ENCODE results near the gene LRRC75A.
A peak's percentile ranks its signal among the peaks of the same experiment; 100 is the strongest.
"Not testable (repeated sequence)": the region's sequence is repeated elsewhere in the genome, so short reads cannot be mapped to it uniquely, and the experiment has no call there.

Gene LRRC75A

DNA sequence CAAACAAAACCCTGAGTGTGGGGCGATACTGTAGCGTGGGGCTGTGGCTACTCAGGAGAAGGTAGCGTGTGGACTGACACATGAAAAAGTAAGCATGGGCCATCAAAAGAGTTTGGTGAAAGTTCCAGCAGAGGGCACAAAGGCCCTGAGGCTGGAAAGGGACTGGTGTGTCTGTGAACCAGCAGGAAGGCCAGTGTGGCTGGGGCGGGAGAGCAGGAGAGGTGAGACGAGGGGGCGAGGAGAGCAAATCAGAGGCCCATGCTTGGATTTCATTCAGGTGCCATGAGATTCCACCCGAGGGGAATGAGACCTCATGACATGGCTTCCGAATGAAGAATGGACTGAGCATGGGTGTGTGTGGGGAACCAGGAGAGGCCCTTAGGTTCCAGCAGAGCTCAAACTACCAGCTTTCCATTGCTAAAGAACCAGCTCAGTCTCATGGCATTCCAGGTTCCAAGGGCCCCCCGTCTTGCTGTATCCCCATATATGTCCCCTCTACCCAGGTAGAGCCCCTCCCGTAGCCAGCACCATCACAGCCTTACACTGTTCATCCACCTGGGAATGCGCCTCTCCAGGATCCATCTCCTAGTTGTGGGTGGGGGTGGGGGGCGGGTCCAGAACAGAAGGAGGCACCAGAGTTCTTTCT, 45.5 kb downstream of the LRRC75A start:
- DNase-seq (ENCODE audit: low read depth) = no peak
- TF ChIP-seq, protein P1, sequence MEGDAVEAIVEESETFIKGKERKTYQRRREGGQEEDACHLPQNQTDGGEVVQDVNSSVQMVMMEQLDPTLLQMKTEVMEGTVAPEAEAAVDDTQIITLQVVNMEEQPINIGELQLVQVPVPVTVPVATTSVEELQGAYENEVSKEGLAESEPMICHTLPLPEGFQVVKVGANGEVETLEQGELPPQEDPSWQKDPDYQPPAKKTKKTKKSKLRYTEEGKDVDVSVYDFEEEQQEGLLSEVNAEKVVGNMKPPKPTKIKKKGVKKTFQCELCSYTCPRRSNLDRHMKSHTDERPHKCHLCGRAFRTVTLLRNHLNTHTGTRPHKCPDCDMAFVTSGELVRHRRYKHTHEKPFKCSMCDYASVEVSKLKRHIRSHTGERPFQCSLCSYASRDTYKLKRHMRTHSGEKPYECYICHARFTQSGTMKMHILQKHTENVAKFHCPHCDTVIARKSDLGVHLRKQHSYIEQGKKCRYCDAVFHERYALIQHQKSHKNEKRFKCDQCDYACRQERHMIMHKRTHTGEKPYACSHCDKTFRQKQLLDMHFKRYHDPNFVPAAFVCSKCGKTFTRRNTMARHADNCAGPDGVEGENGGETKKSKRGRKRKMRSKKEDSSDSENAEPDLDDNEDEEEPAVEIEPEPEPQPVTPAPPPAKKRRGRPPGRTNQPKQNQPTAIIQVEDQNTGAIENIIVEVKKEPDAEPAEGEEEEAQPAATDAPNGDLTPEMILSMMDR (IDR thresholded peaks at IDR 0.05; ENCODE audit: insufficient read depth, low read depth, low read length, missing control alignments) = no peak
- no peak overlapping the region for H3K4me3 ChIP-seq (ENCODE audit: low read depth, low read length)

DNA sequence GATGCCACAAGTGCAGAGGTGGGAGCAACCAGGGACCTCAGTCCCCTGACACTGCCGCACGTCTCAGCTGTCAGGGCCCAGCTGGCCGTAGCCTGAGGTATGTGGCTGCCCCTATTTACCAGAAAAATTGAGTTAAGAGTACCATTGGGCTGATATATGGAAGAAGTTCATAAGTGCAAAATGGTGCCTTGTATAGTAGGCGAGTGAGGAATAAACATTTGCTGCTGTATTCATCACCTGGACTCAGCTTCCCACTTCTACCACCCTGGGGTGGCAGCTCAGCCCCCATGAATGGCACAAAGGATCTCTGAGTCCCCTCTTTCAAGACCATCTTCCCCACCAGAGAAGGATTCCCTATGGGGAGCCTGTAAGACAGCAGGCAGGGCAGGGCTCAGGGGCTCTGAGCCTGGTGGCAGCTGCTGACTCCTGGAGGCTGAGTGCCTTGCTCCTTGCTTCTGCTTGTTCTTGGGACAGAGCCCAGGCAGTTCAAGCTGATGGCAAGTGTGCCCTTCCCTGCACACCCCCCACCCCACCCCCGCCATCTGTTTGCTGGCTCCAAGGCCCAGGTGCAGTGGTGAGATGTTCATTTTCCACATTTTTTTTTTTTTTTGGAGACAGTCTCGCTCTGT, 47.6 kb downstream of the LRRC75A start:
- TF ChIP-seq, protein P1 (IDR thresholded peaks at IDR 0.05; ENCODE audit: insufficient read depth, low read depth, low read length, missing control alignments) = no peak
- peak; percentile 61 for DNase-seq (ENCODE audit: low read depth)

DNA sequence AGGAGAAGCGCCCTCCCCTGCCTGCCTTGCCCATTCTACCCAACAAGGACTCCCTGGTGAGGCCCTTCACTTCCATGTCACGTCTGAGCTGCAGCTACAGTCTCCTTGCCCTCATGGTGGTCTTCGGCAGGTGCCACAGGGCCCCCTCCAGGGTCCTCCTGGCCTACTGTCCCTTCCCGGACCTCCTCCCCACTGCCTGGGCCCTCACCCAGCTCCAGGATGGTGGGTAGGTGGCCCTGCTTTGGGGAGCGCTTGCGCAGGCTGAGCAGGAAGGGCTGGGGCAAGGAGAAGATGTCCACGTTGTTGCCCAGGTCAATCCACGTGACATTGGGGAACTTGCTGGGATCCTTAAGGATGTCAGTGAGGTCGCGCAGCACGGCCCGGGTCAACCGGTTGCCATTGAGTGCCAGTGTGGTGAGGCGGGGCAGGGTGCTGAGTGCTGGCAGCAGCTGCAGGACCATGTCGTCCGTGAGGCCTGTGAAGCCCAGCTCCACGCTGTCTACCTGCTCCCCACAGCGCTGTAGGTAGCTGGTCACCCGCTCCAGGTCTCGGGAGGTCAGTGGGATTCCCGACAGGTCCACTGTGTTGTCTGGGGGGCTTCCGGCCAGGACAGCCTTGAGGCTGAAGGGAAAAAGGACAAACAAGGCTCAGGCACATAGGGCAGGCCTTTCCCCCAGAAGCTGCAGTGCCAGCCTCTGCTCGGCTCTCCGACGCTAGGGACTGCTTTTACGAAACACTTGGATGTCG, 48.3 kb downstream of the LRRC75A start:
- peak; percentile 70 for DNase-seq (ENCODE audit: low read depth)
- H3K4me3 ChIP-seq (ENCODE audit: low read depth, low read length) = no peak overlapping the region

More for the DNA sequence above, 47.6 kb downstream of the LRRC75A start:
- H3K4me3 ChIP-seq (ENCODE audit: low read depth, low read length) = no peak overlapping the region

DNA sequence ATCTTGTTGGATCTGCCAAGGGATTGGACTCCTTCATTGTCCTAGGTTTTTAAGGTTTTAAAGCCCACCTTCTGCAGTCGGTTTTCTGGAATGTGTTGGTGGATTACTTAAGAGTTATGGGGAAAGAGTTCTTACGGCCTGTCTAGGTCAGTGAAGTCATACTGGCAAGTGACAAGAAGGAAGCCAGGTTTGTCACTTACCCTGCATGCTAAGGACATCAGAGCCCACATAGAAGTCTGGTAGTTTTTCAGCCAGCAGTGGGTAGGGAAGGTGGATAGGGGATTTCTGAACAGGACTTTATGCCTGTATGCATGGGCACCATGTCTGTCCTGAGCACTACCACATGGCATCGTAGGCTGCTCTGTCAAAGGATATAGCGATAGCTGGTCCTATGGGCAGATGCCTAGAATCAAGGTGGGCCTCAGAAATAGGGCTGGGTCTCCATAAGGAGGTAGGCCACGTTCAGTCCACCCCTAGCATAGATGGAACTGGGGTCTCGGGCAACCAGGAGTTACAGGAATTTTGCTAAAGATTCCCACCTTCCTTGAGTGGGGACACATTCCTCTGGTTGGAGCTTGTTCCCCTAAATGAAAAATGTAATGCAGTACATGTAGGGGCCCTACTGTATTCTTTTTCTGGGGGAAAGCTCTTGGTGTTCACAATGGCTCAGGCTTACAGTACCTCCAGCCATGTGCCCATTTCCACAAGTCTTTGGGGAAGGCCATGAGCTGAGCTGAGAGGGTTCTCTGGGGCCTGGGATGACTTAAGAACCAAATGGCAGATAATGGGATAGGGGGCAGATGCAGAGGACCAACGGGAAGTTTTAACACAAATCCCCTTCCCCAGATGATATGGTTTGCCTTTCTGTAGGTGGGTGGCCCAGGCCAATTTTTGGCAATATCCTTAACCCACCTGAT, 49.1 kb downstream of the LRRC75A start:
- TF ChIP-seq, protein P1 (IDR thresholded peaks at IDR 0.05; ENCODE audit: insufficient read depth, low read depth, low read length, missing control alignments) = no peak
- DNase-seq (ENCODE audit: low read depth) = peak; percentile 57
- H3K4me3 ChIP-seq (ENCODE audit: low read depth, low read length) = peak overlapping the region; percentile 77; the same call in 1 of the 2 replicates

More for the DNA sequence above, 48.3 kb downstream of the LRRC75A start:
- TF ChIP-seq, protein P1 (IDR thresholded peaks at IDR 0.05; ENCODE audit: insufficient read depth, low read depth, low read length, missing control alignments) = no peak

DNA sequence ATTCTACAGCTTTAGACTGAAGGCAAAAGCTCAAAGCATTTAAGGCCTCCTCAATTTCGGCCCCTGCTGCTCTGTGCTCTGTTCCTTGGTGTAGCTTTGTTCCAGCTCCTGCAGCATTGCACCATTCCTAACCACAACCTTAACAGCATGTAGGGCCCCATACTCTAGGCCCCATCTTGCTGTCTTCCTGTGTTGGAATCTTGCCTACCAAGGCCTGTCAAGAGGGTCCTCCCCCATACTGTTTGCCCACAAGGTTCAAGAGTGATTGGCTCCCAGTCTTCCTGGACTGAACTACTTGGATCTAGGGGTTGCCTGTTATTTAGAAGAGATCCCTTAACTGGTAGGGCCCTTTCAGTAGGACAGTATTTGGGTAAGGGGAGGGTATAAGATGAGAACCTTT, 49.9 kb downstream of the LRRC75A start:
- peak overlapping the region; percentile 77 for H3K4me3 ChIP-seq (ENCODE audit: low read depth, low read length)
- DNase-seq (ENCODE audit: low read depth) = no peak
- TF ChIP-seq, protein P1 (IDR thresholded peaks at IDR 0.05; ENCODE audit: insufficient read depth, low read depth, low read length, missing control alignments) = no peak

DNA sequence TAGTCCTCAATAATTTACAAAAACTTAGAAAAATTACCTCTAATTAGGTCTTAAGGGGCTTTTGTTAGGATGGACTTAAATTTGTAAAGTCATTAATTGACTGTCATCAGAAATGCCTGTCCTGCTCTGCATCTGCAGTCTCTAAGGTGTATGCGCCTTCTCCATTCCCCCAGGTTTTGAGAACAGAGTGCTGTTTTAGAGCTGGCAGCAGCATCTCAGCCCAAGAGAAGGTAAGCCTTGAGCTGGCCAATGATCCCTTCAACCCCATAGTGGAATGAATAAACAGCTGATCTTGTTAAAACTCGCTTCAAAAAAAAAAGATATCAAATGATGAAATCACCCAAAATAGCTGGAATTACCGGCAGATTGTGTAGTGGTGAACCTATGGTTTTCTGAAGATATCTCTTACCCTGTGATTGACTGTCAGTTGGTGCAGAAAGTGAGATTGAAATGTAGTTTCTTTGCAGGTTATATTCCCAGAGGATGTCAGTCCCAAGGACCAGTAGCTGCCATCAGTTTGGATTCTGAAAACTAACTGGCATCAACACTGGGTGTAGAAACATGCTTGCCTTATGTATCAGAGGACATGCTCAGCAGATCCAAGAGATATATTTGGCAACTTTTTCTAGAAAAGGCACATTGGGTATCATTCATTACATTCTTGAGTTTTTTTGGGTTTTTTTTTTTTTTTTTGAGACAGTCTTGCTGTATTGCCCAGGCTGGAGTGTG, 50.9 kb downstream of the LRRC75A start:
- H3K4me3 ChIP-seq (ENCODE audit: low read depth, low read length) = peak overlapping the region; percentile 77
- DNase-seq (ENCODE audit: low read depth) = no peak
- TF ChIP-seq, protein P1 (IDR thresholded peaks at IDR 0.05; ENCODE audit: insufficient read depth, low read depth, low read length, missing control alignments) = no peak

DNA sequence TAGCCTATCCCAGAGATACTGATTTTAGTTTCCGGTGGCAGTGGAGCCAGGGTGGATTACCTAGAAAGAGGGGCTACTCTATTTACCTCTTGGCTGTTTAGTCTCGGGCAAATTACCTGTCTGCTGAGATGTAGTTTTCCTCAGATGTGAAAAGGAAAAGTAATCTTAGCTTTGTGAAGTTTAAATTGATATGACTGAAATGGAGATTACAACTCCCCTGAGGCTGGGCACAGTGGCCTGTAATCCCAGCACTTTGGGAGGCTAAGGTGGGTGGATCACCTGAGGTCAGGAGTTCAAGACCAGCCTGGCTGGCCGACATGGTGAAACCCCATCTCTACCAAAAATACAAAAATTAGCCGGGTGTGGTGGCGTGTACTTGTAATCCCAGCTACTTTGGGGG, 51.6 kb downstream of the LRRC75A start:
- peak overlapping the region; percentile 77 for H3K4me3 ChIP-seq (ENCODE audit: low read depth, low read length)
- DNase-seq (ENCODE audit: low read depth) = not testable (repeated sequence)

Measured in GM12865 (cell line).